Stimulated activated naive CD8-positive, alpha-beta T cell treated with anti-CD3 and anti-CD28 coated beads, Interleukin-15, amount 100 ng/mL, for 72 hours (primary cell): ENCODE measurements around the gene OR2K2.
"Not testable (repeated sequence)": the region's sequence is repeated elsewhere in the genome, so short reads cannot be mapped to it uniquely, and the experiment has no call there.

ENCODE experiments used
- ATAC-seq: fragments of 150-1000 bp; cut with Tn5 transposase; 2 replicates; pipeline ENCODE4 v1.10.0; 2021; ENCODE audit warnings: mild to moderate bottlenecking, moderate library complexity
- DNase-seq, 2 donors: peaks; one replicate each; pipeline ENCODE4 v3.0.0; 2021 to 2022
- H3K27ac Mint-ChIP-seq, 2 donors: one replicate each; pipeline ENCODE4 v1.8.0; 2022; ENCODE audit warnings: mild to moderate bottlenecking in 2 of 2, mixed read lengths in 2 of 2, moderate library complexity in 2 of 2
- H3K27me3 Mint-ChIP-seq: one replicate; pipeline ENCODE4 v1.8.0; 2022; ENCODE audit warnings: mixed read lengths
- H3K4me1 Mint-ChIP-seq: one replicate; pipeline ENCODE4 v1.8.0; 2022; ENCODE audit warnings: mild to moderate bottlenecking, mixed read lengths
- H3K4me3 Mint-ChIP-seq, 2 donors: one replicate each; pipeline ENCODE4 v1.8.0; 2022; ENCODE audit warnings: mild to moderate bottlenecking in 2 of 2, mixed read lengths in 2 of 2, moderate library complexity in 1 of 2
- H3K9me3 Mint-ChIP-seq, 2 donors: one replicate each; pipeline ENCODE4 v1.8.0; 2022; ENCODE audit warnings: mixed read lengths in 2 of 2

Gene OR2K2

GRCh38 chr9:111305914-111306313, 24.1 kb downstream of the OR2K2 start:
- no peak overlapping the region for H3K4me3 Mint-ChIP-seq
- H3K9me3 Mint-ChIP-seq, result no peaks in the 10 kb centered on the region
- no peaks in the 10 kb centered on the region for H3K4me1 Mint-ChIP-seq
- H3K27me3 Mint-ChIP-seq, result no peaks in the 10 kb centered on the region
- ATAC-seq (no peak), DNase-seq (no peak)
- H3K27ac Mint-ChIP-seq, result no peak overlapping the region

- H3K9me3 Mint-ChIP-seq, result not testable (repeated sequence)
Measured at GRCh38 chr9:111304000-111304399, 26.0 kb downstream of the OR2K2 start.

GRCh38 chr9:111301195-111301594, 28.8 kb downstream of the OR2K2 start:
- DNase-seq, result no peak
- Mint-ChIP-seq H3K27ac (no peak overlapping the region), H3K4me3 (no peak overlapping the region)

More at GRCh38 chr9:111304000-111304399, 26.0 kb downstream of the OR2K2 start:
- not testable (repeated sequence) for H3K4me3 Mint-ChIP-seq, ATAC-seq, H3K27ac Mint-ChIP-seq, H3K27me3 Mint-ChIP-seq, DNase-seq, H3K4me1 Mint-ChIP-seq

GRCh38 chr9:111300140-111300735, 29.8 kb downstream of the OR2K2 start:
- Mint-ChIP-seq H3K27me3 (no peaks in the 10 kb centered on the region), H3K27ac (no peak overlapping the region), H3K9me3 (peaks cover 0 to 7% of the 10 kb centered on the region in 2 donors), H3K4me1 (no peaks in the 10 kb centered on the region), H3K4me3 (no peak overlapping the region)
- DNase-seq (no peak), ATAC-seq (no peak)

More at GRCh38 chr9:111301195-111301594, 28.8 kb downstream of the OR2K2 start:
- peaks cover 0 to 7% of the 10 kb centered on the region in 2 donors for H3K9me3 Mint-ChIP-seq
- H3K4me1 Mint-ChIP-seq, result no peaks in the 10 kb centered on the region
- H3K27me3 Mint-ChIP-seq, result no peaks in the 10 kb centered on the region
- no peak for ATAC-seq

- not testable (repeated sequence) for H3K4me3 Mint-ChIP-seq, H3K27me3 Mint-ChIP-seq, ATAC-seq, DNase-seq, H3K4me1 Mint-ChIP-seq, H3K9me3 Mint-ChIP-seq, H3K27ac Mint-ChIP-seq
Measured at GRCh38 chr9:111299599-111299966, 30.4 kb downstream of the OR2K2 start.

GRCh38 chr9:111298731-111299598, 31.1 kb downstream of the OR2K2 start:
- H3K4me3 Mint-ChIP-seq, result no peak overlapping the region
- DNase-seq (no peak), ATAC-seq (no peak)
- peaks cover 0 to 7% of the 10 kb centered on the region in 2 donors for H3K9me3 Mint-ChIP-seq
- H3K4me1 Mint-ChIP-seq, result no peaks in the 10 kb centered on the region
- no peaks in the 10 kb centered on the region for H3K27me3 Mint-ChIP-seq
- H3K27ac Mint-ChIP-seq, result no peak overlapping the region

GRCh38 chr9:111298111-111298510, 31.9 kb downstream of the OR2K2 start:
- Mint-ChIP-seq H3K27me3 (no peaks in the 10 kb centered on the region), H3K27ac (no peak overlapping the region), H3K9me3 (peaks cover 0 to 7% of the 10 kb centered on the region in 2 donors), H3K4me1 (no peaks in the 10 kb centered on the region), H3K4me3 (no peak overlapping the region)
- no peak for ATAC-seq
- no peak for DNase-seq

- no peak overlapping the region for H3K27ac Mint-ChIP-seq
- no peaks in the 10 kb centered on the region for H3K27me3 Mint-ChIP-seq
- H3K4me1 Mint-ChIP-seq, result no peaks in the 10 kb centered on the region
- H3K9me3 Mint-ChIP-seq, result peaks cover 0 to 7% of the 10 kb centered on the region in 2 donors
- no peak for DNase-seq
- no peak for ATAC-seq
- H3K4me3 Mint-ChIP-seq, result no peak overlapping the region
Measured at GRCh38 chr9:111297066-111297824, 32.8 kb downstream of the OR2K2 start.

- DNase-seq, result no peak
- Mint-ChIP-seq H3K27ac (no peak overlapping the region), H3K27me3 (no peaks in the 10 kb centered on the region), H3K4me1 (no peaks in the 10 kb centered on the region), H3K9me3 (peaks cover 0 to 7% of the 10 kb centered on the region in 2 donors), H3K4me3 (no peak overlapping the region)
- ATAC-seq, result no peak
Measured at GRCh38 chr9:111294691-111295451, 35.2 kb downstream of the OR2K2 start.

- no peak for DNase-seq
- Mint-ChIP-seq H3K27me3 (peaks cover 7% of the 10 kb centered on the region), H3K9me3 (no peaks in the 10 kb centered on the region), H3K4me3 (no peak overlapping the region), H3K27ac (no peak overlapping the region), H3K4me1 (no peaks in the 10 kb centered on the region)
- ATAC-seq, result no peak
Measured at GRCh38 chr9:111287127-111287526, 42.9 kb downstream of the OR2K2 start.

- ATAC-seq (no peak), DNase-seq (no peak)
- H3K27ac Mint-ChIP-seq, result no peak overlapping the region
- no peaks in the 10 kb centered on the region for H3K9me3 Mint-ChIP-seq
- no peaks in the 10 kb centered on the region for H3K4me1 Mint-ChIP-seq
- no peak overlapping the region for H3K4me3 Mint-ChIP-seq
- H3K27me3 Mint-ChIP-seq, result peaks cover 6% of the 10 kb centered on the region
Measured at GRCh38 chr9:111284703-111285102, 45.3 kb downstream of the OR2K2 start.

GRCh38 chr9:111282845-111283244, 47.2 kb downstream of the OR2K2 start:
- no peaks in the 10 kb centered on the region for H3K9me3 Mint-ChIP-seq
- ATAC-seq (no peak), DNase-seq (no peak)
- H3K4me1 Mint-ChIP-seq, result no peaks in the 10 kb centered on the region
- H3K4me3 Mint-ChIP-seq, result no peak overlapping the region
- H3K27ac Mint-ChIP-seq, result no peak overlapping the region
- no peaks in the 10 kb centered on the region for H3K27me3 Mint-ChIP-seq

GRCh38 chr9:111280795-111281194, 49.2 kb downstream of the OR2K2 start:
- H3K27ac Mint-ChIP-seq, DNase-seq, H3K27me3 Mint-ChIP-seq, H3K4me3 Mint-ChIP-seq, ATAC-seq, H3K4me1 Mint-ChIP-seq, H3K9me3 Mint-ChIP-seq: not testable (repeated sequence)
